ENCODE measurements around the gene SC5D. TPM values are rescaled to one million over a fixed set of nuclear protein-coding genes. Genes with fewer than 3 reads are reported as not detected.

The SC5D gene
- total and polyA plus RNA-seq, 8 donors: 7.7 to 18.5 (median 11.6) TPM

GRCh38 chr11:121347094-121347493 is 54.5 kb downstream of the SC5D start:
- no peak for FAIRE-seq
- ATAC-seq: no peak
- no peak for TF ChIP-seq CTCF (IDR thresholded peaks at IDR 0.05)
- intact Hi-C loops (cut with DNase I): no loop called here
- H3K4me3 ChIP-seq: no peak overlapping the region
- H3K4me1 ChIP-seq: no peaks in the 10 kb centered on the region
- no peaks in the 10 kb centered on the region for H3K36me3 ChIP-seq
- no peak for DNase-seq
- H3K27me3 ChIP-seq: peaks cover 0 to 3% (median 0%) of the 10 kb centered on the region in 4 donors
- no peaks in the 10 kb centered on the region for H3K9me3 ChIP-seq
- 71% methylated on average over 2 of the region's 2 CpGs for WGBS, 2 donors
- no peak overlapping the region for H3K27ac ChIP-seq

- Histone ChIP-seq H3K4me1 (no peaks in the 10 kb centered on the region), H3K4me3 (no peak overlapping the region), H3K9me3 (no peaks in the 10 kb centered on the region), H3K27me3 (peaks cover 0 to 3% (median 0%) of the 10 kb centered on the region in 4 donors), H3K27ac (no peak overlapping the region), H3K36me3 (no peaks in the 10 kb centered on the region)
- FAIRE-seq (no peak), DNase-seq (no peak), ATAC-seq (no peak)
- intact Hi-C loops (cut with DNase I): no loop called here
- WGBS, 2 donors: 47 to 62% methylated on average over 5 of the region's 5 CpGs
- no peak for TF ChIP-seq CTCF (IDR thresholded peaks at IDR 0.05)
Observed at GRCh38 chr11:121347813-121348212, 55.2 kb downstream of the SC5D start.

GRCh38 chr11:121348220-121348875 is 55.8 kb downstream of the SC5D start:
- Histone ChIP-seq H3K4me3 (no peak overlapping the region), H3K27ac (no peak overlapping the region), H3K36me3 (no peaks in the 10 kb centered on the region), H3K27me3 (peaks cover 0 to 3% (median 0%) of the 10 kb centered on the region in 4 donors), H3K9me3 (no peaks in the 10 kb centered on the region), H3K4me1 (no peaks in the 10 kb centered on the region)
- FAIRE-seq: no peak
- intact Hi-C loops (cut with DNase I): no loop called here
- 32 to 34% methylated on average over 7 of the region's 7 CpGs for WGBS, 2 donors
- ATAC-seq: peak in 2 of 4 donors; percentile 46 to 57
- no peak for TF ChIP-seq CTCF (IDR thresholded peaks at IDR 0.05)
- DNase-seq: no peak

- 47 to 54% methylated on average over 1 of the region's 1 CpG for WGBS, 2 donors
- Histone ChIP-seq H3K36me3 (no peaks in the 10 kb centered on the region), H3K27me3 (peaks cover 0 to 3% (median 0%) of the 10 kb centered on the region in 4 donors), H3K4me3 (no peak overlapping the region), H3K27ac (no peak overlapping the region), H3K4me1 (no peaks in the 10 kb centered on the region), H3K9me3 (no peaks in the 10 kb centered on the region)
- DNase-seq: no peak
- no peak for FAIRE-seq
- TF ChIP-seq CTCF (IDR thresholded peaks at IDR 0.05): no peak
- intact Hi-C loops (cut with DNase I): no loop called here
- no peak for ATAC-seq
Observed at GRCh38 chr11:121349790-121350189, 57.2 kb downstream of the SC5D start.

- H3K4me3 ChIP-seq: no peak overlapping the region
- no peaks in the 10 kb centered on the region for H3K36me3 ChIP-seq
- DNase-seq (no peak), FAIRE-seq (no peak), ATAC-seq (peak in 1 of 4 donors; percentile 9)
- H3K27ac ChIP-seq: peak overlapping the region in 1 of 4 donors; percentile 30
- no peaks in the 10 kb centered on the region for H3K4me1 ChIP-seq
- peaks cover 0 to 3% (median 0%) of the 10 kb centered on the region in 4 donors for H3K27me3 ChIP-seq
- no peaks in the 10 kb centered on the region for H3K9me3 ChIP-seq
- no peak for TF ChIP-seq CTCF (IDR thresholded peaks at IDR 0.05)
- 59 to 62% methylated on average over 3 of the region's 3 CpGs for WGBS, 2 donors
- intact Hi-C loops (cut with DNase I): no loop called here
Observed at GRCh38 chr11:121350314-121351082, 57.9 kb downstream of the SC5D start.

Data from pancreas (tissue), 10 donors.